HL-60 (cell line): Measurements from ENCODE around the gene DAPK1.

Experiments used
- GABPA ChIP-seq: IDR thresholded peaks from 2 replicates; pipeline ENCODE4 v1.6.1; 2012; ENCODE audit warnings: low read depth
- POLR2AphosphoS5 ChIP-seq: IDR thresholded peaks from 2 replicates; pipeline ENCODE4 v1.6.1; 2012; ENCODE audit warnings: low read depth
- SPI1 ChIP-seq: IDR thresholded peaks from 2 replicates; pipeline ENCODE4 v1.6.1; 2012; ENCODE audit warnings: low read depth, mild to moderate bottlenecking, borderline replicate concordance
- TF ChIP-seq, protein P1 (sequence below): IDR thresholded peaks from one replicate; pipeline ENCODE4 v1.5.1; 2011; ENCODE audit warnings: low read length, control low read depth, inconsistent platforms; ENCODE audit not compliant: insufficient read depth
- TF ChIP-seq, protein P2 (sequence below): IDR thresholded peaks from 2 replicates; pipeline ENCODE4 v1.6.1; 2012; ENCODE audit warnings: low read depth; ENCODE audit not compliant: insufficient replicate concordance

DNA sequence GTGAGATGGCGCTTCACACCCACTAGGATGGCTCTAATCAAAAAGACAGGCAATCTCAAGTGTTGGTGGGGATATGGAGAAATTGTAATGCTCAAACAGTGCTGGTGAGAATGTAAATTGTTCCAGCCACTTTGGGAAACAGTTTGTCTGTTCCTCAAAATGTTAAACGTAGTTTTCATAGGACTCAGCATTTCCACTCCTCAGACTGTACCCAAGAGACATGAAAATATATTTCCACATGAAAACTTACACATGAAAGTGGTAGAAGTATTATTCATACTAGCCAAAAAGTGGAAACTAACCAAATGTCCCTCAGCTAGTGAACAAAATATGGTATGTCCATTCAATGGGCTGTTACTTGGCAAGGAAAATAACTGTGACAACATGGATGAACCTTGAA lies 120.6 kb downstream of the DAPK1 start:
- TF ChIP-seq, protein P1, sequence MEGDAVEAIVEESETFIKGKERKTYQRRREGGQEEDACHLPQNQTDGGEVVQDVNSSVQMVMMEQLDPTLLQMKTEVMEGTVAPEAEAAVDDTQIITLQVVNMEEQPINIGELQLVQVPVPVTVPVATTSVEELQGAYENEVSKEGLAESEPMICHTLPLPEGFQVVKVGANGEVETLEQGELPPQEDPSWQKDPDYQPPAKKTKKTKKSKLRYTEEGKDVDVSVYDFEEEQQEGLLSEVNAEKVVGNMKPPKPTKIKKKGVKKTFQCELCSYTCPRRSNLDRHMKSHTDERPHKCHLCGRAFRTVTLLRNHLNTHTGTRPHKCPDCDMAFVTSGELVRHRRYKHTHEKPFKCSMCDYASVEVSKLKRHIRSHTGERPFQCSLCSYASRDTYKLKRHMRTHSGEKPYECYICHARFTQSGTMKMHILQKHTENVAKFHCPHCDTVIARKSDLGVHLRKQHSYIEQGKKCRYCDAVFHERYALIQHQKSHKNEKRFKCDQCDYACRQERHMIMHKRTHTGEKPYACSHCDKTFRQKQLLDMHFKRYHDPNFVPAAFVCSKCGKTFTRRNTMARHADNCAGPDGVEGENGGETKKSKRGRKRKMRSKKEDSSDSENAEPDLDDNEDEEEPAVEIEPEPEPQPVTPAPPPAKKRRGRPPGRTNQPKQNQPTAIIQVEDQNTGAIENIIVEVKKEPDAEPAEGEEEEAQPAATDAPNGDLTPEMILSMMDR, result no peak
- no peak for TF ChIP-seq POLR2AphosphoS5
- TF ChIP-seq, protein P2, sequence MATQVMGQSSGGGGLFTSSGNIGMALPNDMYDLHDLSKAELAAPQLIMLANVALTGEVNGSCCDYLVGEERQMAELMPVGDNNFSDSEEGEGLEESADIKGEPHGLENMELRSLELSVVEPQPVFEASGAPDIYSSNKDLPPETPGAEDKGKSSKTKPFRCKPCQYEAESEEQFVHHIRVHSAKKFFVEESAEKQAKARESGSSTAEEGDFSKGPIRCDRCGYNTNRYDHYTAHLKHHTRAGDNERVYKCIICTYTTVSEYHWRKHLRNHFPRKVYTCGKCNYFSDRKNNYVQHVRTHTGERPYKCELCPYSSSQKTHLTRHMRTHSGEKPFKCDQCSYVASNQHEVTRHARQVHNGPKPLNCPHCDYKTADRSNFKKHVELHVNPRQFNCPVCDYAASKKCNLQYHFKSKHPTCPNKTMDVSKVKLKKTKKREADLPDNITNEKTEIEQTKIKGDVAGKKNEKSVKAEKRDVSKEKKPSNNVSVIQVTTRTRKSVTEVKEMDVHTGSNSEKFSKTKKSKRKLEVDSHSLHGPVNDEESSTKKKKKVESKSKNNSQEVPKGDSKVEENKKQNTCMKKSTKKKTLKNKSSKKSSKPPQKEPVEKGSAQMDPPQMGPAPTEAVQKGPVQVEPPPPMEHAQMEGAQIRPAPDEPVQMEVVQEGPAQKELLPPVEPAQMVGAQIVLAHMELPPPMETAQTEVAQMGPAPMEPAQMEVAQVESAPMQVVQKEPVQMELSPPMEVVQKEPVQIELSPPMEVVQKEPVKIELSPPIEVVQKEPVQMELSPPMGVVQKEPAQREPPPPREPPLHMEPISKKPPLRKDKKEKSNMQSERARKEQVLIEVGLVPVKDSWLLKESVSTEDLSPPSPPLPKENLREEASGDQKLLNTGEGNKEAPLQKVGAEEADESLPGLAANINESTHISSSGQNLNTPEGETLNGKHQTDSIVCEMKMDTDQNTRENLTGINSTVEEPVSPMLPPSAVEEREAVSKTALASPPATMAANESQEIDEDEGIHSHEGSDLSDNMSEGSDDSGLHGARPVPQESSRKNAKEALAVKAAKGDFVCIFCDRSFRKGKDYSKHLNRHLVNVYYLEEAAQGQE, result no peak
- no peak for TF ChIP-seq GABPA
- no peak for TF ChIP-seq SPI1
